H9 (cell line): ENCODE data around the gene VMAC. TPM values are rescaled to one million over a fixed set of nuclear protein-coding genes. Genes with fewer than 3 reads are reported as not detected.

Source experiments
- DNase-seq: peaks from one replicate; pipeline ENCODE4 v3.0.0-alpha.2; 2017
- H2AFZ ChIP-seq: one replicate; pipeline ENCODE4 v1.6.1; 2013; ENCODE audit warnings: mild to moderate bottlenecking, low read length, control low read depth, moderate library complexity
- H2AK5ac ChIP-seq: 2 replicates; pipeline ENCODE4 v1.6.1; 2013; ENCODE audit warnings: low read length, control low read depth, mixed read lengths; ENCODE audit not compliant: insufficient read length
- H2BK120ac ChIP-seq: one replicate; pipeline ENCODE4 v1.6.1; 2013; ENCODE audit warnings: low read depth, mild to moderate bottlenecking, low read length, control low read depth, inconsistent platforms; ENCODE audit not compliant: poor library complexity, severe bottlenecking
- H2BK12ac ChIP-seq: 2 replicates; pipeline ENCODE4 v1.6.1; 2013; ENCODE audit warnings: low read length, control low read depth, mixed read lengths, low read depth; ENCODE audit not compliant: insufficient read length
- H2BK15ac ChIP-seq: 2 replicates; pipeline ENCODE4 v1.6.1; 2013; ENCODE audit warnings: low read depth, low read length, control low read depth
- H2BK20ac ChIP-seq: one replicate; pipeline ENCODE4 v1.6.1; 2013; ENCODE audit warnings: low read depth, mild to moderate bottlenecking, low read length, control low read depth, inconsistent platforms; ENCODE audit not compliant: poor library complexity, severe bottlenecking
- H2BK5ac ChIP-seq: 2 replicates; pipeline ENCODE4 v1.6.1; 2013; ENCODE audit warnings: low read length, control low read depth, mixed read lengths; ENCODE audit not compliant: insufficient read length
- H3K14ac ChIP-seq: 2 replicates; pipeline ENCODE4 v1.6.1; 2013; ENCODE audit warnings: low read length, control low read depth; ENCODE audit not compliant: insufficient read depth
- H3K18ac ChIP-seq: 2 replicates; pipeline ENCODE4 v1.6.1; 2013; ENCODE audit warnings: low read depth, mild to moderate bottlenecking, mixed read lengths, low read length, control low read depth; ENCODE audit not compliant: insufficient read length
- H3K23ac ChIP-seq: 2 replicates; pipeline ENCODE4 v1.6.1; 2013; ENCODE audit warnings: low read length, control low read depth, mixed read lengths, low read depth; ENCODE audit not compliant: insufficient read length
- H3K23me2 ChIP-seq: 2 replicates; pipeline ENCODE4 v1.6.1; 2013; ENCODE audit warnings: low read depth, mild to moderate bottlenecking, mixed read lengths, low read length, control low read depth; ENCODE audit not compliant: insufficient read length, poor library complexity, severe bottlenecking
- H3K27ac ChIP-seq: 2 replicates; pipeline ENCODE4 v1.5.1; 2013; ENCODE audit warnings: low read length, control low read depth, mixed read lengths, low read depth; ENCODE audit not compliant: insufficient read length
- H3K27me3 ChIP-seq: 2 replicates; pipeline ENCODE4 v1.6.1; 2013; ENCODE audit warnings: low read length, control low read depth, inconsistent platforms; ENCODE audit not compliant: insufficient read depth
- H3K4ac ChIP-seq: 2 replicates; pipeline ENCODE4 v1.6.1; 2013; ENCODE audit warnings: low read depth, mild to moderate bottlenecking, control low read depth, inconsistent platforms, low read length, moderate library complexity
- H3K4me1 ChIP-seq: 2 replicates; pipeline ENCODE4 v1.6.1; 2013; ENCODE audit warnings: low read length, control low read depth, inconsistent platforms; ENCODE audit not compliant: insufficient read depth
- H3K4me2 ChIP-seq: 2 replicates; pipeline ENCODE4 v1.6.1; 2013; ENCODE audit warnings: low read length, control low read depth, mixed read lengths; ENCODE audit not compliant: insufficient read length, insufficient read depth
- H3K56ac ChIP-seq: 2 replicates; pipeline ENCODE4 v1.6.1; 2013; ENCODE audit warnings: low read depth, mild to moderate bottlenecking, mixed read lengths, low read length, control low read depth; ENCODE audit not compliant: insufficient read length
- H3K79me1 ChIP-seq: 2 replicates; pipeline ENCODE4 v1.6.1; 2013; ENCODE audit warnings: low read depth, mild to moderate bottlenecking, moderate library complexity, low read length, control low read depth, inconsistent platforms; ENCODE audit not compliant: insufficient read depth, poor library complexity, severe bottlenecking
- H3K79me2 ChIP-seq: 2 replicates; pipeline ENCODE4 v1.6.1; 2013; ENCODE audit warnings: low read length, control low read depth, inconsistent platforms; ENCODE audit not compliant: insufficient read depth
- H3K9ac ChIP-seq: 2 replicates; pipeline ENCODE4 v1.6.1; 2013; ENCODE audit warnings: low read length, control low read depth, mixed read lengths; ENCODE audit not compliant: insufficient read length; ENCODE audit errors: extremely low read depth
- H3K9me3 ChIP-seq: one replicate; pipeline ENCODE4 v1.6.1; 2013; ENCODE audit warnings: low read depth, low read length, inconsistent platforms; ENCODE audit not compliant: control insufficient read depth
- H3T11ph ChIP-seq: one replicate; pipeline ENCODE4 v1.6.1; 2013; ENCODE audit warnings: mild to moderate bottlenecking, low read length, control low read depth, inconsistent platforms
- H4K20me1 ChIP-seq: one replicate; pipeline ENCODE4 v1.6.1; 2013; ENCODE audit not compliant: control insufficient read depth, insufficient read length, insufficient read depth
- H4K5ac ChIP-seq: 2 replicates; pipeline ENCODE4 v1.6.1; 2013; ENCODE audit warnings: low read depth, mild to moderate bottlenecking, mixed read lengths, low read length, control low read depth; ENCODE audit not compliant: insufficient read length
- H4K8ac ChIP-seq: replicated peaks from 2 replicates; pipeline ENCODE4 v1.6.1; 2013; ENCODE audit warnings: low read length, control low read depth, mixed read lengths, low read depth; ENCODE audit not compliant: insufficient read length
- H4K91ac ChIP-seq: 2 replicates; pipeline ENCODE4 v1.6.1; 2013; ENCODE audit warnings: low read depth, mild to moderate bottlenecking, moderate library complexity, mixed read lengths, low read length, control low read depth; ENCODE audit not compliant: insufficient read length
- H3K27ac Mint-ChIP-seq, 3 experiments: 2 replicates in 2 of 3; 3 replicates in 1 of 3; pipeline ENCODE4 v1.8.0; 2020 to 2021; ENCODE audit warnings: mixed read lengths in 3 of 3, mild to moderate bottlenecking in 1 of 3, moderate library complexity in 1 of 3
- H3K27me3 Mint-ChIP-seq: 2 replicates; pipeline ENCODE4 v1.8.0; 2021; ENCODE audit warnings: low read depth, mild to moderate bottlenecking, moderate library complexity, mixed read lengths
- H3K36me3 Mint-ChIP-seq, 3 experiments: 2 replicates in 2 of 3; 3 replicates in 1 of 3; pipeline ENCODE4 v1.8.0; 2020 to 2021; ENCODE audit warnings: low read depth in 3 of 3, mixed read lengths in 3 of 3; ENCODE audit not compliant: insufficient read depth in 1 of 3
- H3K4me1 Mint-ChIP-seq, 2 experiments: 2 replicates each; pipeline ENCODE4 v1.8.0; 2020; ENCODE audit warnings: mixed read lengths in 2 of 2
- H3K4me3 Mint-ChIP-seq, 2 experiments: 2 replicates in 1 of 2; 3 replicates in 1 of 2; pipeline ENCODE4 v1.8.0; 2020 to 2021; ENCODE audit warnings: mild to moderate bottlenecking in 2 of 2, mixed read lengths in 2 of 2, moderate library complexity in 1 of 2
- H3K9me3 Mint-ChIP-seq, 2 experiments: 2 replicates in 1 of 2; 3 replicates in 1 of 2; pipeline ENCODE4 v1.8.0; 2020; ENCODE audit warnings: mild to moderate bottlenecking in 2 of 2, mixed read lengths in 2 of 2, moderate library complexity in 1 of 2
- WGBS: extraction: QIAGEN DNeasy Blood & Tissue Kit; methylation state at CpG from one replicate; pipeline ENCODE4 v1.1.7; 2013; ENCODE audit warnings: missing lambda C conversion rate, low lambda C conversion rate, mixed read lengths; ENCODE audit not compliant: insufficient read length; ENCODE audit errors: extremely low coverage; 5-methylcytosine and 5-hydroxymethylcytosine counted together
- total RNA-seq: library from RNA; stranded (reverse); gene quantifications from 2 replicates; pipeline ENCODE4 v1.2.1, GENCODE V29; 2021
- TF ChIP-seq, protein P1 (sequence below): fragments of 200-600 bp; sonication (generic); conservative IDR thresholded peaks from 3 replicates; pipeline ENCODE4 v1.8.0; 2021; ENCODE audit warnings: antibody characterized with exemption, mild to moderate bottlenecking

Gene VMAC
- total RNA-seq, 1 experiment from 2014 or later, result 2.2 TPM

DNA sequence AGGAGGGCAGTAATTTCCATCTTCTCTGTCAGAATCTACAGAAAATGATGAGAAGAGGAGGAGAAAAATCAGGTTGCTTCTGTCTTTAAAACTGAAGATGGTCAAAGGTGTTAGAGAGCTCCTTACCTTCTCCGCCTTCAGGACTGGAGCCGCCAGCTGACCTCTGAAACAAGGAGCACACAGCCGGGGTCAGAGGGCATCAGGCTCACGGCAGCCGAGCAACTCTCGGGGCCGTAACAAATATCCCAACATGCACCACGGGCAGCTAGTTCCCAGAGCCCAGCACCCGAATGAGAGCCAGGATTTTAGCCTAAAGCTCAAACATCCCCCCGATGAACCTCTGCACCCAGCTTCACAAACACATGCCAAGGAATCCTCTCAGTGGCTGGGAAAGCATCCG, 37.0 kb downstream of the VMAC start:
- Histone ChIP-seq H3T11ph (no peak overlapping the region), H3K14ac (no peak overlapping the region), H3K79me2 (no peaks in the 10 kb centered on the region; the same call in 1 of the 2 replicates), H2AFZ (no peak overlapping the region), H2BK15ac (no peak overlapping the region), H3K4ac (no peak overlapping the region), H2AK5ac (no peak overlapping the region), H4K20me1 (no peaks in the 10 kb centered on the region), H3K56ac (no peak overlapping the region), H3K18ac (no peak overlapping the region), H3K27ac (no peak overlapping the region), H3K4me2 (no peak overlapping the region), H2BK12ac (no peak overlapping the region), H3K79me1 (peaks cover 5% of the 10 kb centered on the region), H3K9ac (no peak overlapping the region), H2BK20ac (no peak overlapping the region), H4K8ac (no peak overlapping the region), H2BK120ac (no peak overlapping the region), H3K9me3 (no peaks in the 10 kb centered on the region), H2BK5ac (no peak overlapping the region), H3K23me2 (no peaks in the 10 kb centered on the region), H4K5ac (no peak overlapping the region), H3K27me3 (no peaks in the 10 kb centered on the region), H3K23ac (no peak overlapping the region), H4K91ac (no peak overlapping the region), H3K4me1 (no peaks in the 10 kb centered on the region)
- no peak overlapping the region for H3K4me3 Mint-ChIP-seq
- H3K27me3 Mint-ChIP-seq, result no peaks in the 10 kb centered on the region; the same call in 1 of the 2 replicates
- no peaks in the 10 kb centered on the region for H3K9me3 Mint-ChIP-seq
- peaks cover 10 to 44% (median 43%) of the 10 kb centered on the region in 3 experiments for H3K36me3 Mint-ChIP-seq
- H3K27ac Mint-ChIP-seq, result peak overlapping the region; percentile 82 to 91 (median 90); a peak in 5 of 7 replicates
- WGBS, result no CpG with 5 or more reads among the region's 11 CpGs
- DNase-seq, result no peak
- TF ChIP-seq, protein P1, sequence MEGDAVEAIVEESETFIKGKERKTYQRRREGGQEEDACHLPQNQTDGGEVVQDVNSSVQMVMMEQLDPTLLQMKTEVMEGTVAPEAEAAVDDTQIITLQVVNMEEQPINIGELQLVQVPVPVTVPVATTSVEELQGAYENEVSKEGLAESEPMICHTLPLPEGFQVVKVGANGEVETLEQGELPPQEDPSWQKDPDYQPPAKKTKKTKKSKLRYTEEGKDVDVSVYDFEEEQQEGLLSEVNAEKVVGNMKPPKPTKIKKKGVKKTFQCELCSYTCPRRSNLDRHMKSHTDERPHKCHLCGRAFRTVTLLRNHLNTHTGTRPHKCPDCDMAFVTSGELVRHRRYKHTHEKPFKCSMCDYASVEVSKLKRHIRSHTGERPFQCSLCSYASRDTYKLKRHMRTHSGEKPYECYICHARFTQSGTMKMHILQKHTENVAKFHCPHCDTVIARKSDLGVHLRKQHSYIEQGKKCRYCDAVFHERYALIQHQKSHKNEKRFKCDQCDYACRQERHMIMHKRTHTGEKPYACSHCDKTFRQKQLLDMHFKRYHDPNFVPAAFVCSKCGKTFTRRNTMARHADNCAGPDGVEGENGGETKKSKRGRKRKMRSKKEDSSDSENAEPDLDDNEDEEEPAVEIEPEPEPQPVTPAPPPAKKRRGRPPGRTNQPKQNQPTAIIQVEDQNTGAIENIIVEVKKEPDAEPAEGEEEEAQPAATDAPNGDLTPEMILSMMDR, result no peak
- peaks cover 4 to 16% of the 10 kb centered on the region in 2 experiments; a peak in 3 of 4 replicates for H3K4me1 Mint-ChIP-seq
